HepG2 (cell line): Measurements from ENCODE around the gene RHEBL1. TPM values are rescaled to one million over a fixed set of nuclear protein-coding genes. Genes with fewer than 3 reads are reported as not detected.

Experiments used
- ATAC-seq: fragments of 200-7000 bp; cut with Tn5 transposase; 3 replicates; pipeline ENCODE4 v1.9.1; 2020; ENCODE audit warnings: mild to moderate bottlenecking, moderate library complexity
- BruUV-seq: library from RNA; stranded (reverse); fragments of 400-500 nt; replicated peaks from 2 replicates; lab custom pipeline; 2021; lab: Mats Ljungman, UMichigan
- CTCF ChIA-PET: fragments of 300-600 bp; formaldehyde crosslinking; extraction: SDS; loops from one replicate; lab custom pipeline; 2021; ENCODE audit warnings: low total read pairs, inconsistent platforms, low intra/inter-chr PET ratio; lab: Yijun Ruan, JAX
- POLR2A ChIA-PET: fragments of 350-600 bp; sonication (Branson Sonifier 250); formaldehyde crosslinking; loops from one replicate; lab custom pipeline; 2020; ENCODE audit warnings: antibody characterized with exemption, inconsistent platforms; lab: Yijun Ruan, JAX
- DNase-seq: peaks from one replicate; pipeline ENCODE4 v3.0.0-alpha.2; 2015; ENCODE audit warnings: low spot score
- FAIRE-seq: peaks from 3 replicates; lab custom pipeline; 2011; peaks lifted over from hg19 to GRCh38; lab: Jason Lieb, UNC
- H2AFZ ChIP-seq: one replicate; pipeline ENCODE4 v1.6.1; 2011; ENCODE audit warnings: low read length, inconsistent platforms
- H3K27ac ChIP-seq: fragments of 300-600 bp; 3 replicates; pipeline ENCODE4 v1.8.0; 2011; ENCODE audit warnings: mixed run types, mild to moderate bottlenecking, mixed read lengths, low read length, inconsistent platforms; ENCODE audit not compliant: insufficient read depth; ENCODE audit errors: extremely low read length
- H3K27me3 ChIP-seq, 2 experiments: fragments of 200-600 bp in 1 of 2; 2 replicates in 1 of 2; 3 replicates in 1 of 2; pipeline versions ENCODE4 v1.6.0 to v1.8.0; 2011; ENCODE audit warnings: low read length in 2 of 2, mild to moderate bottlenecking in 2 of 2, moderate library complexity in 2 of 2, inconsistent platforms in 1 of 2; ENCODE audit not compliant: insufficient read depth in 2 of 2, control insufficient read depth in 1 of 2
- H3K36me3 ChIP-seq, 2 experiments: fragments of 200-600 bp in 1 of 2; replicated peaks in 1 of 2; 2 replicates in 1 of 2; 3 replicates in 1 of 2; pipeline versions ENCODE4 v1.5.1 to v1.8.0; 2011; ENCODE audit warnings: low read length in 2 of 2, inconsistent platforms in 1 of 2; ENCODE audit not compliant: insufficient read depth in 2 of 2, control insufficient read depth in 1 of 2
- H3K4me1 ChIP-seq: 2 replicates; pipeline ENCODE4 v1.5.1; 2012; ENCODE audit warnings: low read length, inconsistent platforms; ENCODE audit not compliant: insufficient read depth
- H3K4me2 ChIP-seq: 2 replicates; pipeline ENCODE4 v1.6.0; 2011; ENCODE audit warnings: low read depth, low read length, inconsistent platforms
- H3K4me3 ChIP-seq, 3 experiments: fragments of 200-600 bp in 1 of 3; sonication (generic), shearing (Covaris generic) in 1 of 3; replicated peaks in 1 of 3; 2 replicates each; pipeline ENCODE4 v1.5.1; 2011 to 2016; ENCODE audit warnings: low read length in 3 of 3, inconsistent platforms in 2 of 3, low read depth in 2 of 3, mild to moderate bottlenecking in 2 of 3, control low read depth in 1 of 3, mixed read lengths in 1 of 3; ENCODE audit not compliant: insufficient read depth in 1 of 3
- H3K79me2 ChIP-seq: one replicate; pipeline ENCODE4 v1.6.1; 2011; ENCODE audit warnings: low read length, inconsistent platforms; ENCODE audit not compliant: insufficient read depth
- H3K9ac ChIP-seq: 2 replicates; pipeline ENCODE4 v1.6.0; 2011; ENCODE audit warnings: mild to moderate bottlenecking, low read depth, low read length, inconsistent platforms; ENCODE audit not compliant: insufficient read depth
- H3K9me3 ChIP-seq: 2 replicates; pipeline ENCODE4 v1.5.1; 2012; ENCODE audit warnings: mild to moderate bottlenecking, low read length
- H4K20me1 ChIP-seq: 2 replicates; pipeline ENCODE4 v1.6.0; 2011; ENCODE audit warnings: inconsistent platforms, mild to moderate bottlenecking, low read length, moderate library complexity; ENCODE audit not compliant: insufficient read depth
- AHR ChIP-seq: IDR thresholded peaks from 2 replicates; pipeline ENCODE4 v1.6.1; 2018; ENCODE audit warnings: missing genetic modification reagents, missing compliant biosample characterization
- CAMTA2 ChIP-seq: sonication (generic); formaldehyde crosslinking; IDR thresholded peaks from 2 replicates; pipeline ENCODE4 v1.4.0; 2020; ENCODE audit warnings: mild to moderate bottlenecking, missing genetic modification reagents, borderline replicate concordance
- FOSL2 ChIP-seq: sonication (generic); formaldehyde crosslinking; IDR thresholded peaks from 2 replicates; pipeline ENCODE4 v1.4.0; 2020; ENCODE audit warnings: missing genetic modification reagents
- JDP2 ChIP-seq: sonication (generic); formaldehyde crosslinking; IDR thresholded peaks from 2 replicates; pipeline ENCODE4 v1.8.1; 2022; ENCODE audit warnings: missing genetic modification reagents, borderline replicate concordance
- LCORL ChIP-seq, 2 experiments: fragments of 450-650 bp in 1 of 2; sonication (generic) in 1 of 2; formaldehyde crosslinking in 1 of 2; IDR thresholded peaks; 2 replicates each; pipeline versions ENCODE4 v1.5.0 to v1.6.1; 2017 to 2020; ENCODE audit warnings: antibody characterized with exemption in 1 of 2, missing genetic modification reagents in 1 of 2
- ZKSCAN5 ChIP-seq: sonication (generic); formaldehyde crosslinking; IDR thresholded peaks from 2 replicates; pipeline ENCODE4 v1.5.1; 2020; ENCODE audit warnings: mild to moderate bottlenecking, missing genetic modification reagents
- ZNF280D ChIP-seq: sonication (generic); formaldehyde crosslinking; IDR thresholded peaks from 2 replicates; pipeline ENCODE4 v1.5.1; 2020; ENCODE audit warnings: mild to moderate bottlenecking, missing genetic modification reagents
- ZNF878 ChIP-seq: sonication (generic); formaldehyde crosslinking; IDR thresholded peaks from 2 replicates; pipeline ENCODE4 v1.8.1; 2023; ENCODE audit warnings: mild to moderate bottlenecking, missing genetic modification reagents, moderate library complexity
- WGBS: methylation state at CpG from one replicate; pipeline ENCODE4 v1.1.6; 2017; ENCODE audit warnings: low lambda C conversion rate; 5-methylcytosine and 5-hydroxymethylcytosine counted together
- in situ Hi-C: cut with HindIII; loops from 2 replicates; pipeline ENCODE4 v1.10.0; 2017; ENCODE audit warnings: low pct_unique_long_range_greater_than_20kb; ENCODE audit not compliant: extremely low pct_ligation_motif_present
- intact Hi-C: fragments of 100-400 bp; cut with micrococcal nuclease; formaldehyde crosslinking; loops from one replicate; pipeline ENCODE4 v1.10.0; 2022; ENCODE audit not compliant: unreplicated experiment
- polyA plus RNA-seq, 8 experiments: library from polyadenylated mRNA; depleted of rRNA in 3 of 8; stranded (reverse) in 7 of 8; unstranded in 1 of 8; fragments of >200 nt; fragmentation: Illumina TruSeq in 4 of 8; extraction: Trizol in 4 of 8; gene quantifications; 2 replicates each; pipeline versions ENCODE4 v1.2.1 to v1.2.3, GENCODE V29; 2011 to 2016; ENCODE audit warnings: low read depth in 4 of 8, missing spikeins in 1 of 8, mixed read lengths in 1 of 8; ENCODE audit not compliant: insufficient read depth in 1 of 8
- total RNA-seq, 5 experiments: library from RNA; depleted of rRNA; stranded (reverse); fragments of >200 nt; fragmentation: Illumina TruSeq; extraction: Trizol; gene quantifications; 2 replicates each; pipeline ENCODE4 v1.2.3, GENCODE V29; 2016; ENCODE audit warnings: low read depth in 1 of 5
- TF ChIP-seq, protein P1 (sequence below): sonication (generic); formaldehyde crosslinking; IDR thresholded peaks from 2 replicates; pipeline ENCODE4 v1.4.0; 2020; ENCODE audit warnings: missing genetic modification reagents
- TF ChIP-seq, protein P2 (sequence below): sonication (generic); formaldehyde crosslinking; IDR thresholded peaks from 2 replicates; pipeline ENCODE4 v1.4.0; 2020; ENCODE audit warnings: mild to moderate bottlenecking, low read depth, missing genetic modification reagents

Gene RHEBL1
- total and polyA plus RNA-seq, 2 of the 13 experiments (the other 11 are each of a cell fraction or from before 2014, with no cell fraction given) = 1.4 to 2.5 TPM

DNA sequence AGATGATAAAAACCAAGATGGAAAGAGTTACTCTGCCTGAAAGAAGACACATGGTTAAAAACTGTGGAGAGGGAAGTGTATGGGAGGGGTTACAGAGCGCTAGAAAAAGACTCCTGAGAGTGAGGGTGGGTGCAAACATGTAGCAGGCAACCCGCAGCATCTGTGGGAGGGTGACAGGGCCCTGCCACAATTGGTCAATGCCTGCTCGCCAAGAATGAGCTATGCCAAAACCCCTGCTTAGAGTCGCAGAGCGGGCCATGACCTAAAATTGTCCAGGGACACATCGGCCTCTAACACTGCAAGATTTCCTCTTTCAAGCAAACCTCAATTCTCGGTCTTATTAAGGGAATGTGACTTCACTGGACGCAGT lies 51.9 kb downstream of the RHEBL1 start:
- H3K79me2 ChIP-seq = peaks cover 6% of the 10 kb centered on the region
- H2AFZ ChIP-seq = no peak overlapping the region
- DNase-seq (no peak), ATAC-seq (peak; percentile 39), FAIRE-seq (peak; percentile 43)
- H3K27ac ChIP-seq = peak overlapping the region; percentile 86
- POLR2A ChIA-PET = interaction anchor here (0.8 to 1.6 kb wide), 10 partner anchors 14 to 152 kb away, joined by 3 to 9 read pairs (median 4); partner anchors contain the start of genes DDN, RHEBL1, RND1 and TUBA1B
- peak overlapping the region; percentile 90 for H3K4me2 ChIP-seq
- CTCF ChIA-PET = interaction anchor here (3.4 kb wide), 1 partner anchor 21 kb away, joined by 15 read pairs; no protein-coding TSS in a partner anchor
- 5% methylated on average over 8 of the region's 8 CpGs for WGBS
- 0 out of 2 replicates have a peak, but pooled peaks have one; percentile 10 for TF ChIP-seq ZNF878
- no peak for TF ChIP-seq LCORL (IDR thresholded peaks at IDR 0.05)
- no peak for TF ChIP-seq LCORL (CRISPR knock-in tag; IDR thresholded peaks at IDR 0.05)
- no peak for TF ChIP-seq ZKSCAN5
- TF ChIP-seq AHR = no peak
- no peak for TF ChIP-seq FOSL2
- TF ChIP-seq, protein P1, sequence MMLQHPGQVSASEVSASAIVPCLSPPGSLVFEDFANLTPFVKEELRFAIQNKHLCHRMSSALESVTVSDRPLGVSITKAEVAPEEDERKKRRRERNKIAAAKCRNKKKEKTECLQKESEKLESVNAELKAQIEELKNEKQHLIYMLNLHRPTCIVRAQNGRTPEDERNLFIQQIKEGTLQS = 0 out of 2 replicates have a peak, but pooled peaks have one; percentile 14
- no peak for TF ChIP-seq JDP2
- no peak for TF ChIP-seq ZNF280D
- TF ChIP-seq CAMTA2 (CRISPR knock-in tag) = no peak
- TF ChIP-seq, protein P2, sequence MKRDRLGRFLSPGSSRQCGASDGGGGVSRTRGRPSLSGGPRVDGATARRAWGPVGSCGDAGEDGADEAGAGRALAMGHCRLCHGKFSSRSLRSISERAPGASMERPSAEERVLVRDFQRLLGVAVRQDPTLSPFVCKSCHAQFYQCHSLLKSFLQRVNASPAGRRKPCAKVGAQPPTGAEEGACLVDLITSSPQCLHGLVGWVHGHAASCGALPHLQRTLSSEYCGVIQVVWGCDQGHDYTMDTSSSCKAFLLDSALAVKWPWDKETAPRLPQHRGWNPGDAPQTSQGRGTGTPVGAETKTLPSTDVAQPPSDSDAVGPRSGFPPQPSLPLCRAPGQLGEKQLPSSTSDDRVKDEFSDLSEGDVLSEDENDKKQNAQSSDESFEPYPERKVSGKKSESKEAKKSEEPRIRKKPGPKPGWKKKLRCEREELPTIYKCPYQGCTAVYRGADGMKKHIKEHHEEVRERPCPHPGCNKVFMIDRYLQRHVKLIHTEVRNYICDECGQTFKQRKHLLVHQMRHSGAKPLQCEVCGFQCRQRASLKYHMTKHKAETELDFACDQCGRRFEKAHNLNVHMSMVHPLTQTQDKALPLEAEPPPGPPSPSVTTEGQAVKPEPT (CRISPR knock-in tag) = no peak
- peaks cover 9 to 11% of the 10 kb centered on the region in 2 experiments; a peak in 4 of 5 replicates for H3K36me3 ChIP-seq
- no peaks in the 10 kb centered on the region for H4K20me1 ChIP-seq
- no peaks in the 10 kb centered on the region for H3K27me3 ChIP-seq
- no peaks in the 10 kb centered on the region for H3K9me3 ChIP-seq
- H3K9ac ChIP-seq = peak overlapping the region; percentile 86
- BruUV-seq = no TSS peak
- H3K4me1 ChIP-seq = peaks cover 26% of the 10 kb centered on the region
- intact Hi-C loops = loop anchor here (1.0 to 5.0 kb wide), 2 partner anchors 22 to 114 kb away; partner anchors contain the start of gene TUBA1B
- H3K4me3 ChIP-seq = peak overlapping the region; percentile 74 to 93 (median 85)
- in situ Hi-C loops = no loop called here
